Smooth muscle cell of bladder (primary cell): ENCODE measurements around the gene CCDC86. TPM values are rescaled to one million over a fixed set of nuclear protein-coding genes. Genes with fewer than 3 reads are reported as not detected.

ENCODE experiments used
- total RNA-seq: library from RNA; depleted of rRNA; stranded (reverse); fragments of >200 nt; gene quantifications from 2 replicates; pipeline ENCODE4 v1.2.3, GENCODE V29; 2014

The CCDC86 gene
- total RNA-seq, result 4.8 and 7.6 TPM in 2 replicates

GRCh38 chr11:60841797-60842667, at the start of gene CCDC86:
CCDC86 (plus strand) TSS chr11:60842113; CDS start chr11:60842125, 12 bp downstream.

GRCh38 chr11:60855726-60856633, 14.1 kb downstream of the CCDC86 start, which contains the start of gene PTGDR2:
PTGDR2 (minus strand) TSS chr11:60855950; CDS start chr11:60853722, 2,228 bp downstream.

GRCh38 chr11:60866911-60867870, 25.3 kb downstream of the CCDC86 start, which contains the start of gene ZP1:
ZP1 (plus strand) TSS chr11:60867542; CDS start chr11:60867562, 20 bp downstream.

Other genes starting within 250 kb of the CCDC86 start
- not detected in 2 replicates for gene MS4A8, start 142.5 kb upstream of the CCDC86 start, total RNA-seq
- gene MS4A18, start 117.4 kb upstream of the CCDC86 start, total RNA-seq, result not detected in 2 replicates
- gene MS4A15, start 85.2 kb upstream of the CCDC86 start, total RNA-seq, result not detected in 2 replicates
- not detected in 2 replicates for gene MS4A10, start 56.8 kb upstream of the CCDC86 start, total RNA-seq
- gene PTGDR2, start 13.8 kb downstream of the CCDC86 start, total RNA-seq, result 0.28 TPM in 1 of 2 replicates, not detected in the other
- 0.55 and 1.00 TPM in 2 replicates for gene ZP1, start 25.4 kb downstream of the CCDC86 start, total RNA-seq
- gene PRPF19, start 64.5 kb downstream of the CCDC86 start, total RNA-seq, result 29.0 and 35.5 TPM in 2 replicates
- gene TMEM109, start 72.0 kb downstream of the CCDC86 start, total RNA-seq, result 17.8 and 21.1 TPM in 2 replicates
- 23.9 and 28.6 TPM in 2 replicates for gene TMEM132A, start 82.3 kb downstream of the CCDC86 start, total RNA-seq
- 13.8 and 15.8 TPM in 2 replicates for gene SLC15A3, start 110.1 kb downstream of the CCDC86 start, total RNA-seq
- not detected in 2 replicates for gene CD6, start 129.6 kb downstream of the CCDC86 start, total RNA-seq